Measurements from ENCODE around the gene KLF6.

DNA sequence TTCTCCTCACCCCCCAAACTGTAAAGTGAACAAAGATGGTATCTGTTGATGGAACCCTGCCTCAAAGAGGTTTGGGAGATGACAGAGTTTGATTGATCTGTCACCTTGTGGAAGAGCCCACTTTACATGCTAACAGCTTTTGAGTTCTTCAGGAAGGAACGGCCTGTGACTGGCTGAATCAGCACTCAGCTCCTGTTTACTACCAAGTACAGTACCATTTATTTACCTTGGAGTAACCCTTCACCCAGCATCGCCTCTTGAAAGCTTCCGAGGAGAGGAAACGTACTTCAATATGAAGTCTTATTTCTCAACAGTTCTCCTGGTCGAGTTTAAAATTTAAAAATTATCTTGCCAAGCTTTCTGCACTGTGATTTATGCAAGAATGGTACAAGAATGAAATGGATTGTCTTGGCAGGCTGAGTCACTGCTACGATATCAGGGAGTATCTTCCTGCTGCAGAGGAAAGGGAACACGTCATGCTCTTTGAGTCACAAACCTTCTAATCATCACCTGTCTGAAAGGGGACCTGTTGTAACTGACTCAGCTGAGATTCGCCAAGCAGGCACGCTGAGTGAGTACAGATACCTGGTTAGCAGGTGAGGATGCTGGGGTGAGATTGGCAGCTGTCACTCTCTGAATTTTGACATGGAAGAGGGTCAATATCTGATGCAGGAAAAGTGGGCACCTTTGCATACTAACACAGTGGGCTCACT lies 30.1 kb downstream of the KLF6 start:
- TF ChIP-seq, protein P1, sequence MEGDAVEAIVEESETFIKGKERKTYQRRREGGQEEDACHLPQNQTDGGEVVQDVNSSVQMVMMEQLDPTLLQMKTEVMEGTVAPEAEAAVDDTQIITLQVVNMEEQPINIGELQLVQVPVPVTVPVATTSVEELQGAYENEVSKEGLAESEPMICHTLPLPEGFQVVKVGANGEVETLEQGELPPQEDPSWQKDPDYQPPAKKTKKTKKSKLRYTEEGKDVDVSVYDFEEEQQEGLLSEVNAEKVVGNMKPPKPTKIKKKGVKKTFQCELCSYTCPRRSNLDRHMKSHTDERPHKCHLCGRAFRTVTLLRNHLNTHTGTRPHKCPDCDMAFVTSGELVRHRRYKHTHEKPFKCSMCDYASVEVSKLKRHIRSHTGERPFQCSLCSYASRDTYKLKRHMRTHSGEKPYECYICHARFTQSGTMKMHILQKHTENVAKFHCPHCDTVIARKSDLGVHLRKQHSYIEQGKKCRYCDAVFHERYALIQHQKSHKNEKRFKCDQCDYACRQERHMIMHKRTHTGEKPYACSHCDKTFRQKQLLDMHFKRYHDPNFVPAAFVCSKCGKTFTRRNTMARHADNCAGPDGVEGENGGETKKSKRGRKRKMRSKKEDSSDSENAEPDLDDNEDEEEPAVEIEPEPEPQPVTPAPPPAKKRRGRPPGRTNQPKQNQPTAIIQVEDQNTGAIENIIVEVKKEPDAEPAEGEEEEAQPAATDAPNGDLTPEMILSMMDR (conservative IDR thresholded peaks at IDR 0.05; ENCODE audit: low read depth in 2 of 2), result no peak
- TF ChIP-seq, protein P2, sequence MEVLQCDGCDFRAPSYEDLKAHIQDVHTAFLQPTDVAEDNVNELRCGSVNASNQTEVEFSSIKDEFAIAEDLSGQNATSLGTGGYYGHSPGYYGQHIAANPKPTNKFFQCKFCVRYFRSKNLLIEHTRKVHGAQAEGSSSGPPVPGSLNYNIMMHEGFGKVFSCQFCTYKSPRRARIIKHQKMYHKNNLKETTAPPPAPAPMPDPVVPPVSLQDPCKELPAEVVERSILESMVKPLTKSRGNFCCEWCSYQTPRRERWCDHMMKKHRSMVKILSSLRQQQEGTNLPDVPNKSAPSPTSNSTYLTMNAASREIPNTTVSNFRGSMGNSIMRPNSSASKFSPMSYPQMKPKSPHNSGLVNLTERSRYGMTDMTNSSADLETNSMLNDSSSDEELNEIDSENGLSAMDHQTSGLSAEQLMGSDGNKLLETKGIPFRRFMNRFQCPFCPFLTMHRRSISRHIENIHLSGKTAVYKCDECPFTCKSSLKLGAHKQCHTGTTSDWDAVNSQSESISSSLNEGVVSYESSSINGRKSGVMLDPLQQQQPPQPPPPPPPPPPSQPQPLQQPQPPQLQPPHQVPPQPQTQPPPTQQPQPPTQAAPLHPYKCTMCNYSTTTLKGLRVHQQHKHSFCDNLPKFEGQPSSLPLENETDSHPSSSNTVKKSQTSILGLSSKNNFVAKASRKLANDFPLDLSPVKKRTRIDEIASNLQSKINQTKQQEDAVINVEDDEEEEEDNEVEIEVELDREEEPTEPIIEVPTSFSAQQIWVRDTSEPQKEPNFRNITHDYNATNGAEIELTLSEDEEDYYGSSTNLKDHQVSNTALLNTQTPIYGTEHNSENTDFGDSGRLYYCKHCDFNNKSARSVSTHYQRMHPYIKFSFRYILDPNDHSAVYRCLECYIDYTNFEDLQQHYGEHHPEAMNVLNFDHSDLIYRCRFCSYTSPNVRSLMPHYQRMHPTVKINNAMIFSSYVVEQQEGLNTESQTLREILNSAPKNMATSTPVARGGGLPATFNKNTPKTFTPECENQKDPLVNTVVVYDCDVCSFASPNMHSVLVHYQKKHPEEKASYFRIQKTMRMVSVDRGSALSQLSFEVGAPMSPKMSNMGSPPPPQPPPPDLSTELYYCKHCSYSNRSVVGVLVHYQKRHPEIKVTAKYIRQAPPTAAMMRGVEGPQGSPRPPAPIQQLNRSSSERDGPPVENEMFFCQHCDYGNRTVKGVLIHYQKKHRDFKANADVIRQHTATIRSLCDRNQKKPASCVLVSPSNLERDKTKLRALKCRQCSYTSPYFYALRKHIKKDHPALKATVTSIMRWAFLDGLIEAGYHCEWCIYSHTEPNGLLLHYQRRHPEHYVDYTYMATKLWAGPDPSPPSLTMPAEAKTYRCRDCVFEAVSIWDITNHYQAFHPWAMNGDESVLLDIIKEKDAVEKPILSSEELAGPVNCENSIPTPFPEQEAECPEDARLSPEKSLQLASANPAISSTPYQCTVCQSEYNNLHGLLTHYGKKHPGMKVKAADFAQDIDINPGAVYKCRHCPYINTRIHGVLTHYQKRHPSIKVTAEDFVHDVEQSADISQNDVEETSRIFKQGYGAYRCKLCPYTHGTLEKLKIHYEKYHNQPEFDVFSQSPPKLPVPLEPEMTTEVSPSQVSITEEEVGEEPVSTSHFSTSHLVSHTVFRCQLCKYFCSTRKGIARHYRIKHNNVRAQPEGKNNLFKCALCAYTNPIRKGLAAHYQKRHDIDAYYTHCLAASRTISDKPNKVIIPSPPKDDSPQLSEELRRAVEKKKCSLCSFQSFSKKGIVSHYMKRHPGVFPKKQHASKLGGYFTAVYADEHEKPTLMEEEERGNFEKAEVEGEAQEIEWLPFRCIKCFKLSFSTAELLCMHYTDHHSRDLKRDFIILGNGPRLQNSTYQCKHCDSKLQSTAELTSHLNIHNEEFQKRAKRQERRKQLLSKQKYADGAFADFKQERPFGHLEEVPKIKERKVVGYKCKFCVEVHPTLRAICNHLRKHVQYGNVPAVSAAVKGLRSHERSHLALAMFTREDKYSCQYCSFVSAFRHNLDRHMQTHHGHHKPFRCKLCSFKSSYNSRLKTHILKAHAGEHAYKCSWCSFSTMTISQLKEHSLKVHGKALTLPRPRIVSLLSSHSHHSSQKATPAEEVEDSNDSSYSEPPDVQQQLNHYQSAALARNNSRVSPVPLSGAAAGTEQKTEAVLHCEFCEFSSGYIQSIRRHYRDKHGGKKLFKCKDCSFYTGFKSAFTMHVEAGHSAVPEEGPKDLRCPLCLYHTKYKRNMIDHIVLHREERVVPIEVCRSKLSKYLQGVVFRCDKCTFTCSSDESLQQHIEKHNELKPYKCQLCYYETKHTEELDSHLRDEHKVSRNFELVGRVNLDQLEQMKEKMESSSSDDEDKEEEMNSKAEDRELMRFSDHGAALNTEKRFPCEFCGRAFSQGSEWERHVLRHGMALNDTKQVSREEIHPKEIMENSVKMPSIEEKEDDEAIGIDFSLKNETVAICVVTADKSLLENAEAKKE (CRISPR knock-in tag; IDR thresholded peaks at IDR 0.05), result no peak
- TF ChIP-seq EZH2 (IDR thresholded peaks at IDR 0.05; ENCODE audit: low read depth, unreplicated experiment) (no peak), EZH2phosphoT487 (IDR thresholded peaks at IDR 0.05; ENCODE audit: unreplicated experiment) (no peak), JUNB (IDR thresholded peaks at IDR 0.05; ENCODE audit: unreplicated experiment) (no peak), NANOG (IDR thresholded peaks at IDR 0.05; ENCODE audit: borderline replicate concordance) (no peak), ZNF114 (CRISPR knock-in tag; IDR thresholded peaks at IDR 0.05) (no peak)
- TF ChIP-seq, protein P3, sequence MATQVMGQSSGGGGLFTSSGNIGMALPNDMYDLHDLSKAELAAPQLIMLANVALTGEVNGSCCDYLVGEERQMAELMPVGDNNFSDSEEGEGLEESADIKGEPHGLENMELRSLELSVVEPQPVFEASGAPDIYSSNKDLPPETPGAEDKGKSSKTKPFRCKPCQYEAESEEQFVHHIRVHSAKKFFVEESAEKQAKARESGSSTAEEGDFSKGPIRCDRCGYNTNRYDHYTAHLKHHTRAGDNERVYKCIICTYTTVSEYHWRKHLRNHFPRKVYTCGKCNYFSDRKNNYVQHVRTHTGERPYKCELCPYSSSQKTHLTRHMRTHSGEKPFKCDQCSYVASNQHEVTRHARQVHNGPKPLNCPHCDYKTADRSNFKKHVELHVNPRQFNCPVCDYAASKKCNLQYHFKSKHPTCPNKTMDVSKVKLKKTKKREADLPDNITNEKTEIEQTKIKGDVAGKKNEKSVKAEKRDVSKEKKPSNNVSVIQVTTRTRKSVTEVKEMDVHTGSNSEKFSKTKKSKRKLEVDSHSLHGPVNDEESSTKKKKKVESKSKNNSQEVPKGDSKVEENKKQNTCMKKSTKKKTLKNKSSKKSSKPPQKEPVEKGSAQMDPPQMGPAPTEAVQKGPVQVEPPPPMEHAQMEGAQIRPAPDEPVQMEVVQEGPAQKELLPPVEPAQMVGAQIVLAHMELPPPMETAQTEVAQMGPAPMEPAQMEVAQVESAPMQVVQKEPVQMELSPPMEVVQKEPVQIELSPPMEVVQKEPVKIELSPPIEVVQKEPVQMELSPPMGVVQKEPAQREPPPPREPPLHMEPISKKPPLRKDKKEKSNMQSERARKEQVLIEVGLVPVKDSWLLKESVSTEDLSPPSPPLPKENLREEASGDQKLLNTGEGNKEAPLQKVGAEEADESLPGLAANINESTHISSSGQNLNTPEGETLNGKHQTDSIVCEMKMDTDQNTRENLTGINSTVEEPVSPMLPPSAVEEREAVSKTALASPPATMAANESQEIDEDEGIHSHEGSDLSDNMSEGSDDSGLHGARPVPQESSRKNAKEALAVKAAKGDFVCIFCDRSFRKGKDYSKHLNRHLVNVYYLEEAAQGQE (IDR thresholded peaks at IDR 0.05; ENCODE audit: unreplicated experiment), result no peak
